ENCODE results near the gene ANK3.

GRCh38 chr10:60419249-60419648 is 29.6 kb upstream of the ANK3 start:
- no peak for TF ChIP-seq CTCF (IDR thresholded peaks at IDR 0.05)
- no peak for TF ChIP-seq POLR2A (IDR thresholded peaks at IDR 0.05)
- no peak for TF ChIP-seq POLR2AphosphoS5 (IDR thresholded peaks at IDR 0.05)
- no peak for TF ChIP-seq EP300 (IDR thresholded peaks at IDR 0.05)
